Activated T-helper 1 cell treated with anti-CD3 and anti-CD28 coated beads, Interleukin-2, amount 50 U/mL, for 16 hours (primary cell): ENCODE measurements around the gene CLEC9A.

Experiments used
- DNase-seq, 2 donors: peaks; one replicate each; pipeline ENCODE4 v3.0.0-alpha.2; 2020; ENCODE audit warnings: low read depth in 1 of 2, low spot score in 1 of 2

CLEC9A gene

DNA sequence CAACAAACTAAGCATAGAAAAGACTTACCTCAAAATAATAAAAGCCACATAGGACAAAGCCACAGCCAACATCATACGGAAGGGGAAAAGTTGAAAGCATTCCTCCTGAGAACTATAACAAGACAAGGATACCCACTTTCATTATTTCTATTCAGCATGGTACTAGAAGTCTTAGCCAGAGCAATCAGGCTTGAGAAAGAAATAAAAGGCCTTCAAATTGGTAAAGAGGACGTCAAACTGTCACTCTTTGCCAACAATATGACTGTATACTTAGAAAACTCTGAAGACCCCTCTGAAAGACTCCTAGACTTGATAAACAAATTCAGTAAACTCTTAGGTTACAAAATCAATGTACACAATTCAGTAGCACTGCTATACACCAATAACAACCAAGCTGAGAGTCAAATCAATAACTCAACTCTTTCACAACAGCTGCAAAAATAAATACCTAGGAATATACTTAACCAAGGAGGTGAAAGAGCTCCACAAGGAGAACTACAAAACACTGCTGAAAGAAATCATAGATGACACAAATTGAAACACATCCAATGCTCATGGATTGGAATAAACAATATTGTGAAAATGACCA, 79.9 kb downstream of the CLEC9A start:
- DNase-seq, result no peak

DNA sequence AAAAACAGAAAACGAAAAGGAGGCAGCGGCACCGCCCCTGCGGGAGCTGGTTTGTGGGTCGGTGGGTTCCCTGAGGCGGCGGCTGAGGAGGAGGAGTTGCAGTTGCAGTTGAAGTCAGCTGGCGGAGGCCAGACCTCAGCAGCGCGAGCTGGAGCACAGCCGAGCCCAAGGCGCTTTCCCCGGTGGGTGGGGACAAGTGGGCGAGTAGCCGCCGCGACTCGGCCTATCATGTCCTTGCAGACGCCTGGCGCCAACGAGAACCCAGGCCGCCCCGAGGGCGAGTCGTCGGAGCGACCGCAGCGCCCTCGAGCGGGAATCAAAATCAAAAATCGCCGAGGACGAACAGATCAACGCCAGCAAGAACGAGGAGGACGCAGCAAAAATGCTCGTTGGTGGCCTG, 81.0 kb downstream of the CLEC9A start:
- no peak for DNase-seq

DNA sequence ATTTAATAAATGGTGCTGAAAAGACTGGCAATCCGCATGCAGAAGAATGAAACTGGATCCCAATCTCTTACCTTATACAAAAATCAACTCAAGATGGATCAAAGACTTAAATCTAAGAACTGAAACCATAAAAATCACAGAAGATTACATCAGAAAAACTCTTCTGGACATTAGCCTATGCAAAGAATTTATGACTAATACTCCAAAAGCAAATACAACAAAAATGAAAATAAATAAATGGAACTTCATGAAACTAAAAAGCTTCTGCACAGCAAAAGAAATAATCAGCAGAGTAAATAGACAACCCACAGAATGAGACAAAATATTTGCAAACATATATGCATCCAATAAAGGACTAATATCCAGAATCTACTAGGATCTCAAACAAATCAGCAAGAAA, 82.6 kb downstream of the CLEC9A start:
- no peak for DNase-seq

DNA sequence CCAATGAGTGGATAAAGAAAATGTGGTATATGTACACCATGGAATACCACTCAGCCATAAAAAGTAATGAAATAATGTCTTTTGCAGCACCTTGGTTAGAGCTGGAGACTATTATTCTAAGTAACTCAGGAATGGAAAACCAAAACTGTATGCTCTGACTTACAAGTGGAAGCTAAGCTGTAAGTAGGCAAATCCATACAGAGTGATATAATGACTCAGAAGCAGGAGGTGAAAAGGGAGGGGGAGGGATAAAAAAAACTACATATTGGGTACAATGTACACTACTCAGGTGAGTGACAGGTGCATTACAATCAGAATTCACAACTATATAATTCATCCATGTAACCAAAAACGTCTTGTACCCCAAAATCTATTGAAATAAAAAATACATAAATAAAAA, 83.4 kb downstream of the CLEC9A start:
- no peak for DNase-seq

DNA sequence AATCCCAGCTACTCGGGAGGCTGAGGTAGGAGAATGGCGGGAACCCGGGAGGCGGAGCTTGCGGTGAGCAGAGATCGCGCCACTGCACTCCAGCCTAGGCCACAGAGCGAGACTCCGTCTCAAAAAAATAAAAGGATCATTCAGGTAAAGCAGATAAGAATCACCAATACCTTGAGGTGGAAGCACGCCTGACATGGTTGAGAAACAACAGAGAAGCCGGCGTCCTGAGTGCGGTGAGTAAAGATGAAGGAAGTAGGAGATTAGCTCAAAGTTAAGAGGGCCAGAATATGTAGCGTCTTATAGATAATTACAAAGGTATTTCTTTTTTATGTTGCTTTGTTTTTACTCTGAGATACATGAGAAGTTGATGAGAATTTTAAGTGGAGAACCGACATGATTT, 84.8 kb downstream of the CLEC9A start:
- DNase-seq, result no peak
